ENCODE measurements around the gene CACNA2D2. TPM values are rescaled to one million over a fixed set of nuclear protein-coding genes. Genes with fewer than 3 reads are reported as not detected.

The CACNA2D2 gene
- total and polyA plus RNA-seq, 2 of the 4 experiments (the other 2 are of a cell fraction), result 0.15 TPM; not detected in 1

DNA sequence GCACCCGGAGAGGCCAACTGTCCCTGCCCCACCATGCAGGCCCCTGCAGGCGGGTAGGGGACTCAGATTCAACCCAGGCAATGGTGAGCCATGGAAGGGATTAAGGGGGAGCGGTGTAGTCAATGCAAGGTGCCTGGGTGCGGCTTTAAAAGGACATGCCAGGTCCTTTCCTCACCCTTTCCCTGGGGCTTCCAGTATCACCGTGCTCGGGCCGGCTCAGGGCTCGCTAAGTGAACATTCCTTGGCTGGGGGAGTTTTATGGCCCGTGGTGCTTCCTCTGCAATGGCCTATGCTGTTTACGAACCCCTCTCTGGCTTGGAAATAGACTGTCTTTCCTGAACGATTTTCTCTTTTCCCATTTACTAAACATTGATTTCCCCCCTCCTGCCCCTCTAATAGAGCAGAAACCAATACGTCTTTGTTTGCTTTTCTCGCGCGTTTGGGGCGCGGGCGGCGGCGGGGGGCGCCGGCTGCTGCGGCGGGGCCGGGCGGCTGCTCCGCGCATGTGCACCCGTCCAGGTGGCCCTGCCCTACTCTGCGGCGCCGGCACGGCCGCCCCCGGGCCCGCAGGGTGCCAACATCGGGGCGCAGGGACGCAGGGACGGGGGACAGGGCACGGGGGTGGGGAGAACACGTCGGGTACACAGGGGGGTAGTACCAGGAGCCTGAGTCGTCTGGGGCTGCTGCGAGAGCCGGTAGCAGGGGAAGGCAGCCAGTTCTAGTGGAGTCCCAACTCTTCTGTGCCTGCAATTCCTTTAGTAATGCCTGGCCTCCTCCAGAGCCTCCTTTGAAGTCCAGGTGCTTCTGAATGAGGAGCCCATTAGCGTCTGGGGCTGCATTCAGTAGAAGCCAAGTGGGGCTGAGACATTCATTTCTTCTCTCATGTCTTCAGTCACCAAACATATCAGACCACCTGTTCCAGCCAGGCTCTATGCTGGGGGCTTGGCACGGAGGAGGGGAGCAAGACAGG is 26.9 kb upstream of the CACNA2D2 start:
- Histone ChIP-seq H4K8ac (ENCODE audit: low read depth in 2 of 2, low read length in 2 of 2) (no peak overlapping the region), H3K9ac (ENCODE audit: low read depth, low read length) (no peak overlapping the region), H2BK120ac (ENCODE audit: low read depth, low read length) (no peak overlapping the region), H4K91ac (ENCODE audit: insufficient read depth, low read depth, low read length) (no peak overlapping the region), H2BK20ac (ENCODE audit: low read depth, low read length) (no peak overlapping the region), H3K27me3 (ENCODE audit: control insufficient read depth, insufficient read depth, low read length) (peaks cover 72% of the 10 kb centered on the region), H3K9me1 (ENCODE audit: insufficient read depth, low read length) (no peaks in the 10 kb centered on the region), H3K79me1 (ENCODE audit: low read depth in 1 of 2, low read length in 2 of 2) (no peaks in the 10 kb centered on the region), H2BK5ac (ENCODE audit: low read depth, low read length, poor library complexity, severe bottlenecking) (no peak overlapping the region), H3K14ac (replicated peaks; ENCODE audit: low read depth, low read length) (no peak overlapping the region), H2AFZ (replicated peaks; ENCODE audit: low read length, poor library complexity) (no peak overlapping the region), H3K4me3 (ENCODE audit: insufficient read depth, low read depth, low read length) (no peak overlapping the region), H3K4me1 (ENCODE audit: control insufficient read depth, insufficient read depth, low read length) (no peaks in the 10 kb centered on the region), H4K20me1 (ENCODE audit: insufficient read depth, low read length) (no peaks in the 10 kb centered on the region), H3K36me3 (ENCODE audit: control insufficient read depth, insufficient read depth, low read length) (no peaks in the 10 kb centered on the region), H3K56ac (ENCODE audit: extremely low read depth, insufficient read depth, low read length) (no peak overlapping the region), H3K4me2 (ENCODE audit: low read depth, low read length) (no peak overlapping the region), H2BK15ac (ENCODE audit: low read depth, low read length) (no peak overlapping the region), H3K23ac (ENCODE audit: low read depth, low read length) (no peak overlapping the region), H3K27ac (ENCODE audit: insufficient read depth, low read length) (no peak overlapping the region), H4K5ac (ENCODE audit: low read depth, low read length) (no peak overlapping the region), H3K4ac (ENCODE audit: low read depth, low read length) (no peak overlapping the region), H3K18ac (ENCODE audit: low read depth, low read length) (no peak overlapping the region), H3K9me3 (ENCODE audit: control insufficient read depth, insufficient read depth, low read length) (no peaks in the 10 kb centered on the region), H2AK5ac (ENCODE audit: low read depth, low read length) (no peak overlapping the region), H2AK9ac (replicated peaks; ENCODE audit: low read depth, low read length, poor library complexity) (no peak overlapping the region)
- no peak for TF ChIP-seq CEBPB (IDR thresholded peaks at IDR 0.05; ENCODE audit: low read depth, low read length)
- TF ChIP-seq NFE2L2 (IDR thresholded peaks at IDR 0.05; ENCODE audit: low read depth, low read length), result no peak
- TF ChIP-seq MAZ (IDR thresholded peaks at IDR 0.05; ENCODE audit: borderline replicate concordance, low read depth, low read length), result no peak
- TF ChIP-seq, protein P1, sequence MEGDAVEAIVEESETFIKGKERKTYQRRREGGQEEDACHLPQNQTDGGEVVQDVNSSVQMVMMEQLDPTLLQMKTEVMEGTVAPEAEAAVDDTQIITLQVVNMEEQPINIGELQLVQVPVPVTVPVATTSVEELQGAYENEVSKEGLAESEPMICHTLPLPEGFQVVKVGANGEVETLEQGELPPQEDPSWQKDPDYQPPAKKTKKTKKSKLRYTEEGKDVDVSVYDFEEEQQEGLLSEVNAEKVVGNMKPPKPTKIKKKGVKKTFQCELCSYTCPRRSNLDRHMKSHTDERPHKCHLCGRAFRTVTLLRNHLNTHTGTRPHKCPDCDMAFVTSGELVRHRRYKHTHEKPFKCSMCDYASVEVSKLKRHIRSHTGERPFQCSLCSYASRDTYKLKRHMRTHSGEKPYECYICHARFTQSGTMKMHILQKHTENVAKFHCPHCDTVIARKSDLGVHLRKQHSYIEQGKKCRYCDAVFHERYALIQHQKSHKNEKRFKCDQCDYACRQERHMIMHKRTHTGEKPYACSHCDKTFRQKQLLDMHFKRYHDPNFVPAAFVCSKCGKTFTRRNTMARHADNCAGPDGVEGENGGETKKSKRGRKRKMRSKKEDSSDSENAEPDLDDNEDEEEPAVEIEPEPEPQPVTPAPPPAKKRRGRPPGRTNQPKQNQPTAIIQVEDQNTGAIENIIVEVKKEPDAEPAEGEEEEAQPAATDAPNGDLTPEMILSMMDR (conservative IDR thresholded peaks at IDR 0.05; ENCODE audit: low read depth, low read length), result no peak
- TF ChIP-seq RCOR1 (IDR thresholded peaks at IDR 0.05; ENCODE audit: insufficient replicate concordance, low read length), result no peak
- TF ChIP-seq MAFK (IDR thresholded peaks at IDR 0.05; ENCODE audit: low read depth, low read length), result no peak
- TF ChIP-seq RFX5 (IDR thresholded peaks at IDR 0.05; ENCODE audit: low read depth, low read length), result no peak
- no peak for TF ChIP-seq POLR2A (IDR thresholded peaks at IDR 0.05; ENCODE audit: low read depth, low read length)
- TF ChIP-seq, protein P2, sequence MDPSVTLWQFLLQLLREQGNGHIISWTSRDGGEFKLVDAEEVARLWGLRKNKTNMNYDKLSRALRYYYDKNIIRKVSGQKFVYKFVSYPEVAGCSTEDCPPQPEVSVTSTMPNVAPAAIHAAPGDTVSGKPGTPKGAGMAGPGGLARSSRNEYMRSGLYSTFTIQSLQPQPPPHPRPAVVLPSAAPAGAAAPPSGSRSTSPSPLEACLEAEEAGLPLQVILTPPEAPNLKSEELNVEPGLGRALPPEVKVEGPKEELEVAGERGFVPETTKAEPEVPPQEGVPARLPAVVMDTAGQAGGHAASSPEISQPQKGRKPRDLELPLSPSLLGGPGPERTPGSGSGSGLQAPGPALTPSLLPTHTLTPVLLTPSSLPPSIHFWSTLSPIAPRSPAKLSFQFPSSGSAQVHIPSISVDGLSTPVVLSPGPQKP (IDR thresholded peaks at IDR 0.05; ENCODE audit: borderline replicate concordance, low read depth, low read length), result no peak
- TF ChIP-seq FOS (IDR thresholded peaks at IDR 0.05; ENCODE audit: low read depth, low read length), result no peak
- ChIA-PET POLR2A (ENCODE audit: unreplicated experiment) (no interaction called here), CTCF (no interaction called here)
- BruUV-seq (replicated peaks), result no TSS peak
- DNase-seq (no peak), ATAC-seq (ENCODE audit: low read depth) (no peak)
- in situ Hi-C loops (cut with MboI; ENCODE audit: low sequenced_read_pairs) (no loop called here), intact Hi-C loops (cut with micrococcal nuclease) (no loop called here), dilution Hi-C loops (cut with HindIII; ENCODE audit: low sequenced_read_pairs, unreplicated experiment) (no loop called here)
- WGBS, 2 experiments (ENCODE audit: extremely low coverage in 2 of 2, insufficient read length in 1 of 2), result 21% methylated on average over 12 of the region's 48 CpGs; no CpG with 5 or more reads in 1 of the 2 experiments
